Keratinocyte (primary cell): ENCODE results near the gene MTCL1.

Experiments used
- CTCF ChIP-seq, 3 experiments: IDR thresholded peaks in 1 of 3; conservative IDR thresholded peaks in 1 of 3; optimal IDR thresholded peaks in 1 of 3; 2 replicates in 2 of 3; 3 replicates in 1 of 3; pipeline versions ENCODE3 to v1.5.1; 2011; ENCODE audit warnings: low read length in 3 of 3, mild to moderate bottlenecking in 3 of 3, moderate library complexity in 2 of 3, control low read depth in 1 of 3, inconsistent platforms in 1 of 3; ENCODE audit not compliant: insufficient read depth in 2 of 3; ENCODE audit errors: extremely low read depth in 1 of 3
- EZH2 ChIP-seq: IDR thresholded peaks from one replicate; pipeline ENCODE4 v1.6.1; 2012; ENCODE audit warnings: inconsistent platforms, mild to moderate bottlenecking, low read length, moderate library complexity

- TF ChIP-seq EZH2 (no peak), CTCF (optimal IDR thresholded peaks at IDR 0.05 in 1 of 3, IDR thresholded peaks at IDR 0.05 in 1 of 3, conservative IDR thresholded peaks at IDR 0.05 in 1 of 3; ENCODE audit: extremely low read depth in 1 of 3, insufficient read depth in 2 of 3, low read length in 3 of 3) (no peak)
Measured at GRCh38 chr18:8812631-8813030, 107.3 kb downstream of the MTCL1 start.
